Measurements from ENCODE around the gene SMURF1. TPM values are rescaled to one million over a fixed set of nuclear protein-coding genes. Genes with fewer than 3 reads are reported as not detected.

The SMURF1 gene
- total RNA-seq, 1 donor from 2014 or later: 30.2 TPM

- Mint-ChIP-seq H3K4me3 (ENCODE audit: unreplicated experiment) (no peak overlapping the region), H3K27me3 (ENCODE audit: low read depth) (no peaks in the 10 kb centered on the region), H3K27ac (ENCODE audit: unreplicated experiment) (no peak overlapping the region), H3K9me3 (ENCODE audit: low read depth) (no peaks in the 10 kb centered on the region), H3K4me1 (ENCODE audit: low read depth) (peaks cover 20% of the 10 kb centered on the region), H3K36me3 (ENCODE audit: low read depth) (peaks cover 60% of the 10 kb centered on the region)
- DNase-seq (ENCODE audit: low spot score): no peak
- no peak for TF ChIP-seq CTCF (IDR thresholded peaks at IDR 0.05)
These were observed 108.0 kb downstream of the SMURF1 start for GRCh38 chr7:99035723-99036545.

- H3K4me3 Mint-ChIP-seq (ENCODE audit: unreplicated experiment): no peak overlapping the region
- no peak for TF ChIP-seq CTCF (IDR thresholded peaks at IDR 0.05)
- no peak for DNase-seq (ENCODE audit: low spot score)
- no peaks in the 10 kb centered on the region for H3K9me3 Mint-ChIP-seq (ENCODE audit: low read depth)
- peaks cover 20% of the 10 kb centered on the region for H3K4me1 Mint-ChIP-seq (ENCODE audit: low read depth)
- peaks cover 57% of the 10 kb centered on the region for H3K36me3 Mint-ChIP-seq (ENCODE audit: low read depth)
- no peaks in the 10 kb centered on the region for H3K27me3 Mint-ChIP-seq (ENCODE audit: low read depth)
- H3K27ac Mint-ChIP-seq (ENCODE audit: unreplicated experiment): peak overlapping the region; percentile 49
These were observed 108.8 kb downstream of the SMURF1 start for GRCh38 chr7:99034932-99035722.

- Mint-ChIP-seq H3K27ac (ENCODE audit: unreplicated experiment) (peak overlapping the region; percentile 22), H3K9me3 (ENCODE audit: low read depth) (no peaks in the 10 kb centered on the region), H3K4me3 (ENCODE audit: unreplicated experiment) (no peak overlapping the region), H3K27me3 (ENCODE audit: low read depth) (no peaks in the 10 kb centered on the region), H3K36me3 (ENCODE audit: low read depth) (peaks cover 61% of the 10 kb centered on the region), H3K4me1 (ENCODE audit: low read depth) (peaks cover 26% of the 10 kb centered on the region)
- no peak for TF ChIP-seq CTCF (IDR thresholded peaks at IDR 0.05)
- no peak for DNase-seq (ENCODE audit: low spot score)
These were observed 110.1 kb downstream of the SMURF1 start for GRCh38 chr7:99033765-99034164.

- no peak overlapping the region for H3K27ac Mint-ChIP-seq (ENCODE audit: unreplicated experiment)
- no peak overlapping the region for H3K4me3 Mint-ChIP-seq (ENCODE audit: unreplicated experiment)
- peaks cover 62% of the 10 kb centered on the region for H3K36me3 Mint-ChIP-seq (ENCODE audit: low read depth)
- DNase-seq (ENCODE audit: low spot score): no peak
- peaks cover 29% of the 10 kb centered on the region for H3K4me1 Mint-ChIP-seq (ENCODE audit: low read depth)
- no peaks in the 10 kb centered on the region for H3K9me3 Mint-ChIP-seq (ENCODE audit: low read depth)
- TF ChIP-seq CTCF (IDR thresholded peaks at IDR 0.05): no peak
- no peaks in the 10 kb centered on the region for H3K27me3 Mint-ChIP-seq (ENCODE audit: low read depth)
These were observed 111.0 kb downstream of the SMURF1 start for GRCh38 chr7:99032928-99033327.

- no peak for DNase-seq (ENCODE audit: low spot score)
- Mint-ChIP-seq H3K27me3 (ENCODE audit: low read depth) (no peaks in the 10 kb centered on the region), H3K4me3 (ENCODE audit: unreplicated experiment) (no peak overlapping the region), H3K27ac (ENCODE audit: unreplicated experiment) (peak overlapping the region; percentile 83), H3K9me3 (ENCODE audit: low read depth) (no peaks in the 10 kb centered on the region), H3K36me3 (ENCODE audit: low read depth) (peaks cover 56% of the 10 kb centered on the region), H3K4me1 (ENCODE audit: low read depth) (peaks cover 39% of the 10 kb centered on the region)
- TF ChIP-seq CTCF (IDR thresholded peaks at IDR 0.05): no peak
These were observed 112.4 kb downstream of the SMURF1 start for GRCh38 chr7:99031496-99031895.

All from chondrocyte (in vitro differentiated cells).